ENCODE measurements around the gene MAP6. TPM values are rescaled to one million over a fixed set of nuclear protein-coding genes. Genes with fewer than 3 reads are reported as not detected.

MAP6 gene
- total and polyA plus RNA-seq, 9 of the 15 experiments (the other 6 are each of a cell fraction or from before 2014, with no cell fraction given): not detected

DNA sequence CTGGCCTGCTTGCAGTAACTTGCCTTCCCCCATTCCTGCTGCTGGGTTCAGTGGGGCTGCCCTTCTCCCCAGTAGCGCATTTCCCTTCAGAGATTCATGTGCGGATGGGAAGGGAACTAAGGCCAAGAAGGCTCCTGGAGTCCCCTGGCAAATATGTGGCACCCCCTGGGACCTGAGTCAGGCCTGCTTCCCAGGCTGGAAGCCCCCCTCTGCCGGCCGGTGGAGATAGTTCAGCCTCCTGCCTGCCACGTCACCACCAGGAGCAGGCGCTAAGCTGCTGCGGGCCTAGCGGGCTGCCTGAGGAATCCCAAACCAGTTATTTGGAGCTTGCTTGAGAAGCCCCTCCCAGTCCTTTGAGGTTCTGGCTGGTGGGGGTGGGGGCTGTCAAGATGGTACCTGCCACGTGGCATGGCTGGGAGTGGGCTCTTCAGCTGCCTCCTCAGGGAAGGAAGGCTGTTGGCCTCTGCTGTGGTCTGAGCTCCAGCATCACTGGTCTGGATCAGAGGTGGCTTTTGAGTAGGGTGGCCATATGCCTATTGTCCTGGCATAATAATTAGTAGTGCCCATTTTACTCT is 104.8 kb downstream of the MAP6 start (continued):
- TF ChIP-seq, protein P1, sequence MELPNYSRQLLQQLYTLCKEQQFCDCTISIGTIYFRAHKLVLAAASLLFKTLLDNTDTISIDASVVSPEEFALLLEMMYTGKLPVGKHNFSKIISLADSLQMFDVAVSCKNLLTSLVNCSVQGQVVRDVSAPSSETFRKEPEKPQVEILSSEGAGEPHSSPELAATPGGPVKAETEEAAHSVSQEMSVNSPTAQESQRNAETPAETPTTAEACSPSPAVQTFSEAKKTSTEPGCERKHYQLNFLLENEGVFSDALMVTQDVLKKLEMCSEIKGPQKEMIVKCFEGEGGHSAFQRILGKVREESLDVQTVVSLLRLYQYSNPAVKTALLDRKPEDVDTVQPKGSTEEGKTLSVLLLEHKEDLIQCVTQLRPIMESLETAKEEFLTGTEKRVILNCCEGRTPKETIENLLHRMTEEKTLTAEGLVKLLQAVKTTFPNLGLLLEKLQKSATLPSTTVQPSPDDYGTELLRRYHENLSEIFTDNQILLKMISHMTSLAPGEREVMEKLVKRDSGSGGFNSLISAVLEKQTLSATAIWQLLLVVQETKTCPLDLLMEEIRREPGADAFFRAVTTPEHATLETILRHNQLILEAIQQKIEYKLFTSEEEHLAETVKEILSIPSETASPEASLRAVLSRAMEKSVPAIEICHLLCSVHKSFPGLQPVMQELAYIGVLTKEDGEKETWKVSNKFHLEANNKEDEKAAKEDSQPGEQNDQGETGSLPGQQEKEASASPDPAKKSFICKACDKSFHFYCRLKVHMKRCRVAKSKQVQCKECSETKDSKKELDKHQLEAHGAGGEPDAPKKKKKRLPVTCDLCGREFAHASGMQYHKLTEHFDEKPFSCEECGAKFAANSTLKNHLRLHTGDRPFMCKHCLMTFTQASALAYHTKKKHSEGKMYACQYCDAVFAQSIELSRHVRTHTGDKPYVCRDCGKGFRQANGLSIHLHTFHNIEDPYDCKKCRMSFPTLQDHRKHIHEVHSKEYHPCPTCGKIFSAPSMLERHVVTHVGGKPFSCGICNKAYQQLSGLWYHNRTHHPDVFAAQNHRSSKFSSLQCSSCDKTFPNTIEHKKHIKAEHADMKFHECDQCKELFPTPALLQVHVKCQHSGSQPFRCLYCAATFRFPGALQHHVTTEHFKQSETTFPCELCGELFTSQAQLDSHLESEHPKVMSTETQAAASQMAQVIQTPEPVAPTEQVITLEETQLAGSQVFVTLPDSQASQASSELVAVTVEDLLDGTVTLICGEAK (IDR thresholded peaks at IDR 0.05): no peak
- TF ChIP-seq, protein P1 (CRISPR knock-in tag; IDR thresholded peaks at IDR 0.05): no peak
- TF ChIP-seq, protein P2, sequence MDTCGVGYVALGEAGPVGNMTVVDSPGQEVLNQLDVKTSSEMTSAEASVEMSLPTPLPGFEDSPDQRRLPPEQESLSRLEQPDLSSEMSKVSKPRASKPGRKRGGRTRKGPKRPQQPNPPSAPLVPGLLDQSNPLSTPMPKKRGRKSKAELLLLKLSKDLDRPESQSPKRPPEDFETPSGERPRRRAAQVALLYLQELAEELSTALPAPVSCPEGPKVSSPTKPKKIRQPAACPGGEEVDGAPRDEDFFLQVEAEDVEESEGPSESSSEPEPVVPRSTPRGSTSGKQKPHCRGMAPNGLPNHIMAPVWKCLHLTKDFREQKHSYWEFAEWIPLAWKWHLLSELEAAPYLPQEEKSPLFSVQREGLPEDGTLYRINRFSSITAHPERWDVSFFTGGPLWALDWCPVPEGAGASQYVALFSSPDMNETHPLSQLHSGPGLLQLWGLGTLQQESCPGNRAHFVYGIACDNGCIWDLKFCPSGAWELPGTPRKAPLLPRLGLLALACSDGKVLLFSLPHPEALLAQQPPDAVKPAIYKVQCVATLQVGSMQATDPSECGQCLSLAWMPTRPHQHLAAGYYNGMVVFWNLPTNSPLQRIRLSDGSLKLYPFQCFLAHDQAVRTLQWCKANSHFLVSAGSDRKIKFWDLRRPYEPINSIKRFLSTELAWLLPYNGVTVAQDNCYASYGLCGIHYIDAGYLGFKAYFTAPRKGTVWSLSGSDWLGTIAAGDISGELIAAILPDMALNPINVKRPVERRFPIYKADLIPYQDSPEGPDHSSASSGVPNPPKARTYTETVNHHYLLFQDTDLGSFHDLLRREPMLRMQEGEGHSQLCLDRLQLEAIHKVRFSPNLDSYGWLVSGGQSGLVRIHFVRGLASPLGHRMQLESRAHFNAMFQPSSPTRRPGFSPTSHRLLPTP (IDR thresholded peaks at IDR 0.05; ENCODE audit: borderline replicate concordance, extremely low read depth, insufficient read length): no peak
- TF ChIP-seq TAL1 (IDR thresholded peaks at IDR 0.05) (no peak), EP300 (IDR thresholded peaks at IDR 0.05; ENCODE audit: low read length) (no peak), SRSF9 (IDR thresholded peaks at IDR 0.05; ENCODE audit: borderline replicate concordance, low read depth, low read length) (no peak), GTF2A2 (tag; IDR thresholded peaks at IDR 0.05) (no peak)
- TF ChIP-seq, protein P3, sequence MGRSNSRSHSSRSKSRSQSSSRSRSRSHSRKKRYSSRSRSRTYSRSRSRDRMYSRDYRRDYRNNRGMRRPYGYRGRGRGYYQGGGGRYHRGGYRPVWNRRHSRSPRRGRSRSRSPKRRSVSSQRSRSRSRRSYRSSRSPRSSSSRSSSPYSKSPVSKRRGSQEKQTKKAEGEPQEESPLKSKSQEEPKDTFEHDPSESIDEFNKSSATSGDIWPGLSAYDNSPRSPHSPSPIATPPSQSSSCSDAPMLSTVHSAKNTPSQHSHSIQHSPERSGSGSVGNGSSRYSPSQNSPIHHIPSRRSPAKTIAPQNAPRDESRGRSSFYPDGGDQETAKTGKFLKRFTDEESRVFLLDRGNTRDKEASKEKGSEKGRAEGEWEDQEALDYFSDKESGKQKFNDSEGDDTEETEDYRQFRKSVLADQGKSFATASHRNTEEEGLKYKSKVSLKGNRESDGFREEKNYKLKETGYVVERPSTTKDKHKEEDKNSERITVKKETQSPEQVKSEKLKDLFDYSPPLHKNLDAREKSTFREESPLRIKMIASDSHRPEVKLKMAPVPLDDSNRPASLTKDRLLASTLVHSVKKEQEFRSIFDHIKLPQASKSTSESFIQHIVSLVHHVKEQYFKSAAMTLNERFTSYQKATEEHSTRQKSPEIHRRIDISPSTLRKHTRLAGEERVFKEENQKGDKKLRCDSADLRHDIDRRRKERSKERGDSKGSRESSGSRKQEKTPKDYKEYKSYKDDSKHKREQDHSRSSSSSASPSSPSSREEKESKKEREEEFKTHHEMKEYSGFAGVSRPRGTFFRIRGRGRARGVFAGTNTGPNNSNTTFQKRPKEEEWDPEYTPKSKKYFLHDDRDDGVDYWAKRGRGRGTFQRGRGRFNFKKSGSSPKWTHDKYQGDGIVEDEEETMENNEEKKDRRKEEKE (IDR thresholded peaks at IDR 0.05; ENCODE audit: borderline replicate concordance in 1 of 2, control insufficient read depth in 1 of 2, low read depth in 2 of 2, low read length in 1 of 2): no peak

Data from K562 (cell line).